H1 (cell line): Measurements from ENCODE around the gene ZNF101. TPM values are rescaled to one million over a fixed set of nuclear protein-coding genes. Genes with fewer than 3 reads are reported as not detected.

Source experiments
- CTCF ChIA-PET: fragments of 300-600 bp; sonication (Branson Sonifier 250); formaldehyde crosslinking; loops from one replicate; lab custom pipeline; 2021; ENCODE audit not compliant: partially characterized antibody; lab: Charles Lee
- POLR2A ChIA-PET: fragments of 300-600 bp; sonication (Branson Sonifier 250); formaldehyde crosslinking; loops from one replicate; lab custom pipeline; 2021; ENCODE audit warnings: inconsistent platforms; ENCODE audit not compliant: partially characterized antibody; lab: Charles Lee
- DNase-seq, 2 experiments: peaks; one replicate each; pipeline versions ENCODE4 v3.0.0 to v3.0.0-alpha.2; 2010 to 2022; ENCODE audit warnings: low spot score in 2 of 2, low read depth in 1 of 2, mixed read lengths in 1 of 2
- FAIRE-seq: peaks from 2 replicates; lab custom pipeline; 2011; peaks lifted over from hg19 to GRCh38; lab: Jason Lieb, UNC
- H2AFZ ChIP-seq: 2 replicates; pipeline ENCODE4 v1.8.1; 2012; ENCODE audit warnings: low read length, inconsistent platforms
- H2AK5ac ChIP-seq: 2 replicates; pipeline ENCODE4 v1.6.1; 2013; ENCODE audit warnings: low read depth, low read length
- H2BK120ac ChIP-seq: replicated peaks from 2 replicates; pipeline ENCODE3; 2013; ENCODE audit warnings: low read depth, low read length, inconsistent platforms
- H2BK12ac ChIP-seq: 2 replicates; pipeline ENCODE4 v1.6.1; 2013; ENCODE audit warnings: low read depth, low read length
- H2BK15ac ChIP-seq: 2 replicates; pipeline ENCODE4 v1.6.1; 2013; ENCODE audit warnings: low read length
- H2BK20ac ChIP-seq: 2 replicates; pipeline ENCODE4 v1.6.1; 2013; ENCODE audit warnings: low read length
- H2BK5ac ChIP-seq: 2 replicates; pipeline ENCODE4 v1.6.1; 2013; ENCODE audit warnings: low read depth, low read length
- H3K14ac ChIP-seq: 2 replicates; pipeline ENCODE4 v1.6.1; 2013; ENCODE audit warnings: inconsistent platforms; ENCODE audit not compliant: insufficient read length
- H3K18ac ChIP-seq: 2 replicates; pipeline ENCODE4 v1.6.1; 2013; ENCODE audit warnings: low read length; ENCODE audit errors: extremely low read depth
- H3K23ac ChIP-seq: 2 replicates; pipeline ENCODE4 v1.6.1; 2013; ENCODE audit warnings: inconsistent platforms; ENCODE audit not compliant: insufficient read length
- H3K23me2 ChIP-seq: 2 replicates; pipeline ENCODE4 v1.6.1; 2013; ENCODE audit warnings: low read depth, low read length
- H3K27ac ChIP-seq: 2 replicates; pipeline ENCODE4 v1.6.1; 2011; ENCODE audit warnings: low read depth, low read length, inconsistent platforms
- H3K27me3 ChIP-seq, 4 experiments: replicated peaks in 1 of 4; 1 replicate in 1 of 4; 2 replicates in 3 of 4; pipeline versions ENCODE4 v1.6.1 to v1.8.1; 2011 to 2013; ENCODE audit warnings: low read length in 3 of 4, mild to moderate bottlenecking in 3 of 4, inconsistent platforms in 2 of 4, mixed read lengths in 2 of 4, moderate library complexity in 1 of 4; ENCODE audit not compliant: control insufficient read depth in 3 of 4, insufficient read depth in 3 of 4; ENCODE audit errors: extremely low read depth in 1 of 4
- H3K36me3 ChIP-seq, 4 experiments: 2 replicates each; pipeline versions ENCODE4 v1.6.1 to v1.8.1; 2011 to 2013; ENCODE audit warnings: mild to moderate bottlenecking in 4 of 4, low read length in 3 of 4, moderate library complexity in 2 of 4, control low read depth in 1 of 4, inconsistent platforms in 1 of 4; ENCODE audit not compliant: insufficient read depth in 4 of 4, control insufficient read depth in 2 of 4
- H3K4ac ChIP-seq: replicated peaks from 2 replicates; pipeline ENCODE3; 2013; ENCODE audit warnings: low read length, low read depth, mixed read lengths, inconsistent platforms; ENCODE audit not compliant: insufficient read length
- H3K4me1 ChIP-seq, 4 experiments: replicated peaks in 1 of 4; 1 replicate in 1 of 4; 2 replicates in 3 of 4; pipeline versions ENCODE4 v1.6.1 to v1.8.1; 2011 to 2013; ENCODE audit warnings: low read length in 3 of 4, inconsistent platforms in 2 of 4, mixed read lengths in 1 of 4; ENCODE audit not compliant: insufficient read depth in 4 of 4, control insufficient read depth in 3 of 4
- H3K4me2 ChIP-seq, 2 experiments: 2 replicates each; pipeline versions ENCODE4 v1.6.1 to v1.8.1; 2011 to 2013; ENCODE audit warnings: low read depth in 2 of 2, low read length in 2 of 2, control low read depth in 1 of 2, inconsistent platforms in 1 of 2, mild to moderate bottlenecking in 1 of 2; ENCODE audit not compliant: insufficient read depth in 1 of 2
- H3K4me3 ChIP-seq, 4 experiments: fragments of 200-600, 300-600 bp in 1 of 4; sonication (generic), shearing (Covaris generic), sonication (Bioruptor Twin) in 1 of 4; 2 replicates each; pipeline versions ENCODE4 v1.5.1 to v1.8.1; 2011 to 2016; ENCODE audit warnings: low read length in 4 of 4, low read depth in 3 of 4, control low read depth in 2 of 4, inconsistent platforms in 2 of 4, mild to moderate bottlenecking in 2 of 4, mixed read lengths in 1 of 4, moderate library complexity in 1 of 4; ENCODE audit not compliant: insufficient read depth in 2 of 4; ENCODE audit errors: extremely low read depth in 1 of 4
- H3K56ac ChIP-seq: replicated peaks from 2 replicates; pipeline ENCODE3; 2013; ENCODE audit warnings: low read depth, mild to moderate bottlenecking, mixed read lengths, low read length, inconsistent platforms; ENCODE audit not compliant: insufficient read length
- H3K79me1 ChIP-seq: 2 replicates; pipeline ENCODE4 v1.6.1; 2013; ENCODE audit warnings: low read depth, low read length, control low read depth
- H3K79me2 ChIP-seq, 2 experiments: 2 replicates each; pipeline versions ENCODE4 v1.6.1 to v1.8.1; 2012 to 2013; ENCODE audit warnings: low read length in 2 of 2, mild to moderate bottlenecking in 2 of 2, inconsistent platforms in 1 of 2; ENCODE audit not compliant: insufficient read depth in 2 of 2, control insufficient read depth in 1 of 2
- H3K9ac ChIP-seq, 4 experiments: replicated peaks in 1 of 4; 1 replicate in 1 of 4; 2 replicates in 3 of 4; pipeline versions ENCODE4 v1.6.1 to v1.8.1; 2011 to 2013; ENCODE audit warnings: low read depth in 3 of 4, low read length in 3 of 4, control low read depth in 2 of 4, mild to moderate bottlenecking in 2 of 4, moderate library complexity in 2 of 4, inconsistent platforms in 1 of 4; ENCODE audit errors: extremely low read depth in 1 of 4
- H3K9me3 ChIP-seq, 2 experiments: 2 replicates each; pipeline versions ENCODE4 v1.6.1 to v1.8.1; 2012 to 2013; ENCODE audit warnings: mild to moderate bottlenecking in 2 of 2, moderate library complexity in 2 of 2, control low read depth in 1 of 2, inconsistent platforms in 1 of 2, low read depth in 1 of 2, low read length in 1 of 2, mixed read lengths in 1 of 2; ENCODE audit not compliant: insufficient read depth in 2 of 2
- H4K20me1 ChIP-seq, 2 experiments: replicated peaks in 1 of 2; 2 replicates each; pipeline versions ENCODE3 to v1.8.1; 2011 to 2013; ENCODE audit warnings: inconsistent platforms in 2 of 2, low read length in 2 of 2, mild to moderate bottlenecking in 1 of 2; ENCODE audit not compliant: insufficient read depth in 2 of 2, control insufficient read depth in 1 of 2
- H4K5ac ChIP-seq: 2 replicates; pipeline ENCODE4 v1.6.1; 2013; ENCODE audit warnings: low read length, low read depth, mixed read lengths, inconsistent platforms; ENCODE audit not compliant: insufficient read length
- H4K8ac ChIP-seq: 2 replicates; pipeline ENCODE4 v1.8.0; 2013; ENCODE audit warnings: mild to moderate bottlenecking, moderate library complexity, low read length, inconsistent platforms; ENCODE audit not compliant: insufficient read depth; ENCODE audit errors: extremely low read depth
- H4K91ac ChIP-seq: replicated peaks from 2 replicates; pipeline ENCODE3; 2013; ENCODE audit warnings: low read length, mixed read lengths, inconsistent platforms; ENCODE audit not compliant: insufficient read length
- BCL11A ChIP-seq, 2 experiments: IDR thresholded peaks; one replicate each; pipeline ENCODE4 v1.6.1; 2011; ENCODE audit warnings: low read depth in 2 of 2, low read length in 2 of 2, mild to moderate bottlenecking in 2 of 2
- GABPA ChIP-seq: IDR thresholded peaks from 2 replicates; pipeline ENCODE4 v1.6.1; 2011; ENCODE audit warnings: mild to moderate bottlenecking, low read length, moderate library complexity, borderline replicate concordance; ENCODE audit not compliant: insufficient read depth
- GTF2F1 ChIP-seq: IDR thresholded peaks from 2 replicates; pipeline ENCODE4 v1.6.1; 2012; ENCODE audit warnings: low read depth, low read length, improper control_type of control experiment, borderline replicate concordance
- JUND ChIP-seq: IDR thresholded peaks from 2 replicates; pipeline ENCODE4 v1.6.1; 2011; ENCODE audit warnings: mild to moderate bottlenecking, improper control_type of control experiment, low read length
- POLR2A ChIP-seq, 2 experiments: IDR thresholded peaks; 1 replicate in 1 of 2; 2 replicates in 1 of 2; pipeline ENCODE4 v1.6.1; 2011; ENCODE audit warnings: low read depth in 2 of 2, low read length in 2 of 2, mild to moderate bottlenecking in 2 of 2; ENCODE audit errors: control extremely low read depth in 1 of 2
- RAD21 ChIP-seq, 2 experiments: IDR thresholded peaks in 1 of 2; conservative IDR thresholded peaks in 1 of 2; 2 replicates each; pipeline ENCODE4 v1.6.1; 2011; ENCODE audit warnings: low read depth in 2 of 2, low read length in 2 of 2, improper control_type of control experiment in 1 of 2, inconsistent platforms in 1 of 2, mild to moderate bottlenecking in 1 of 2, moderate library complexity in 1 of 2
- YY1 ChIP-seq: IDR thresholded peaks from 2 replicates; pipeline ENCODE4 v1.6.1; 2011; ENCODE audit warnings: low read depth, mild to moderate bottlenecking, low read length
- WGBS, 2 experiments: shearing (Covaris generic) in 1 of 2; methylation state at CpG; one replicate each; pipeline versions ENCODE4 v1.1.6 to v1.1.7; 2013 to 2015; ENCODE audit warnings: low lambda C conversion rate in 2 of 2, mixed read lengths in 2 of 2, inconsistent platforms in 1 of 2, low coverage in 1 of 2, missing lambda C conversion rate in 1 of 2; ENCODE audit not compliant: insufficient replicate concordance in 2 of 2, insufficient coverage in 1 of 2, insufficient read length in 1 of 2; ENCODE audit errors: extremely low coverage in 1 of 2, missing lambda C conversion rate in 1 of 2; 5-methylcytosine and 5-hydroxymethylcytosine counted together
- polyA plus RNA-seq, 7 experiments: library from polyadenylated mRNA; depleted of rRNA in 3 of 7; stranded (reverse) in 5 of 7; unstranded in 2 of 7; fragments of >200 nt in 5 of 7; fragments of 200-250 nt in 2 of 7; gene quantifications; 1 replicate in 5 of 7; 2 replicates in 1 of 7; 4 replicates in 1 of 7; pipeline versions ENCODE4 v1.2.1 to v1.2.3, GENCODE V29; 2011 to 2013; ENCODE audit warnings: missing spikeins in 2 of 7, mixed read lengths in 2 of 7
- total RNA-seq: library from RNA; stranded (reverse); fragmentation: NEBNext Ultra II Directional; extraction: Animal tissue kit (Norgen Biotek cat#: 25700); gene quantifications from 2 replicates; pipeline ENCODE4 v1.2.1, GENCODE V29; 2021

Gene ZNF101
- total and polyA plus RNA-seq, 2 of the 8 experiments (the other 6 are each of a cell fraction or from before 2014, with no cell fraction given): 13.0 to 50.9 TPM

GRCh38 chr19:19663256-19664120 lies 5.2 kb upstream of the ZNF101 start, which contains the start of gene ATP13A1:
TSS of gene ATP13A1 (minus strand) at chr19:19663676. CDS start at chr19:19663666, 10 bp downstream.
- H3K23ac ChIP-seq: no peak within 1 kb of the TSS
- H3K18ac ChIP-seq: peak within 1 kb of the TSS; percentile 90
- FAIRE-seq (no peak), DNase-seq (peak; percentile 89 to 92)
- H2BK20ac ChIP-seq: no peak within 1 kb of the TSS
- H2BK120ac ChIP-seq: peak within 1 kb of the TSS; percentile 20
- H2BK5ac ChIP-seq: peak within 1 kb of the TSS; percentile 96
- ChIA-PET POLR2A (interaction anchor here (0.6 to 2.4 kb wide), 17 partner anchors 9 to 238 kb away, joined by 3 to 20 read pairs (median 4); partner anchors contain the start of genes ZNF506 and ZNF93), CTCF (no interaction called here)
- H3K27me3 ChIP-seq: no peaks in the 10 kb centered on the region
- peaks cover 5 to 13% (median 6%) of the 10 kb centered on the region in 4 experiments; a peak in 6 of 7 replicates for H3K4me1 ChIP-seq
- peak within 1 kb of the TSS; percentile 79 for H4K91ac ChIP-seq
- H3K4me2 ChIP-seq: peak within 1 kb of the TSS; percentile 72 to 95
- peak within 1 kb of the TSS; percentile 91 for H3K27ac ChIP-seq
- H4K5ac ChIP-seq: peak within 1 kb of the TSS; percentile 85
- H3K9me3 ChIP-seq: no peaks in the 10 kb centered on the region
- H3K4me3 ChIP-seq: peak within 1 kb of the TSS; percentile 77 to 97 (median 90)
- H2BK15ac ChIP-seq: no peak within 1 kb of the TSS
- H3K23me2 ChIP-seq: 0 out of 2 replicates have a peak, but pooled peaks cover 1% of the 10 kb centered on the region
- WGBS, 2 experiments: 1% methylated on average over 66 of the region's 85 CpGs; no CpG with 5 or more reads in 1 of the 2 experiments
- H3K9ac ChIP-seq: peak within 1 kb of the TSS; percentile 78 to 93 (median 92)
- no peak within 1 kb of the TSS for H3K14ac ChIP-seq
- H3K4ac ChIP-seq: peak within 1 kb of the TSS; percentile 94
- H2AFZ ChIP-seq: 0 out of 2 replicates have a peak within 1 kb of the TSS, but pooled peaks have one; percentile 15
- H3K36me3 ChIP-seq: peaks cover 3 to 13% (median 9%) of the 10 kb centered on the region in 4 experiments
- H3K56ac ChIP-seq: peak within 1 kb of the TSS; percentile 79
- peak within 1 kb of the TSS; percentile 96 for H4K8ac ChIP-seq
- peaks cover 6 to 18% of the 10 kb centered on the region in 2 experiments for H4K20me1 ChIP-seq
- no peak within 1 kb of the TSS for H2AK5ac ChIP-seq
- H3K79me2 ChIP-seq: peaks cover 21 to 30% of the 10 kb centered on the region in 2 experiments
- H2BK12ac ChIP-seq: peak within 1 kb of the TSS; percentile 50; the same call in 1 of the 2 replicates
- peaks cover 16% of the 10 kb centered on the region for H3K79me1 ChIP-seq
- TF ChIP-seq YY1 (peak; percentile 99), GTF2F1 (peak; percentile 78; the same call in 1 of the 2 replicates), RAD21 (IDR thresholded peaks at IDR 0.05 in 1 of 2, conservative IDR thresholded peaks at IDR 0.05 in 1 of 2; ENCODE audit: low read depth in 2 of 2, low read length in 2 of 2) (no peak), GABPA (peak; percentile 83; the same call in 1 of the 2 replicates), BCL11A (IDR thresholded peaks at IDR 0.05; ENCODE audit: low read depth in 2 of 2, low read length in 2 of 2) (no peak), POLR2A (IDR thresholded peaks at IDR 0.05; ENCODE audit: control extremely low read depth in 1 of 2, low read depth in 2 of 2, low read length in 2 of 2) (peak in 1 of 2 experiments; percentile 76; a peak in 2 of 3 replicates), JUND (no peak)
